ENCODE data around the gene KCTD15.
"Not testable (repeated sequence)": the region's sequence is repeated elsewhere in the genome, so short reads cannot be mapped to it uniquely, and the experiment has no call there.

The KCTD15 gene

DNA sequence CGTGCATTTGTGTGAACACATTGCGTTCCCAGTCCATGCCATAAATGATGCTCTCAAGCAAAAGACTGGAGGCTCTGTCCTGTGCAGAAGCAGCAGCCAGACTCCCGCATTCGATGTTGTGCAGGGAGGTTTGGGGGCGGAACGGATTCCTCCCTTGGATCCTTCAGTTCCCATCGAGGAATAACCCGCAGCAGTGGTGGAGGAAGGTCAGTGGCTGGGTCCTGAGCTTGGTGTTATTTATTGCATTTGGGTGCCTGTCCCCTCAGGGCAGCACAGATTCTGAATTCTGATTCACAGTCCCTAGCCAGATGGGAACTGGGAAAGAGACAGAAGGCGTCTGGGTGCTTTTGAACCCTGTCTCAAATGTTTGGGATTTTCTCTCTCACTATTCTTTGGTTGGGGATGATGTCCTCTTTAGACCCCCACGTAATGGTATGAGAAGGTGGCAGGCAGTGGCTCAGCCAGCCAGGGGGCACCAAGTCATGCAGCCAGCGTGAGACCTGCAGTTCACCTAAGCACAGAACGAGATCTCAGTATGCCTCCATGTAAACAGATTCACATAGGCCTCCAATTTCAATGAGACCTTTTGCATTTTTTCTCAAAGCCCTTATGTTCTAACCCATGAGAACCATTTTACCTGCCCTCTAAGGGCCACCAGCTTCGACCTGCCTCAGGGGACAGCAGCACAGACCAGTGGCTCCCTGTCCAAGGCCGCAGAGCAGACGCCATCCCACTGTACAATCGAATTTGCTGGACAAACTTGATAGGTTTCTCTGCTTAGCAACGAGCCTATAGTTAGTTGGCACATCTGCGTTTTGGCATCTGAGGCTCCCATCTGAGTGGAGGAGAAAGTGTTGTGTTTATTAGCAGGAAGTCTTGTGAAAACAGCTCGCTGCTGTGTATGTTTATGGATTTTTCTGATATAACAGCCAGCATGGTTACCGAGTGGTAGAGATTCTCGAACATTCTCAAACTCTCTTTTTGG is 17.8 kb downstream of the KCTD15 start:
- no peak for DNase-seq (ENCODE audit: low read depth)

DNA sequence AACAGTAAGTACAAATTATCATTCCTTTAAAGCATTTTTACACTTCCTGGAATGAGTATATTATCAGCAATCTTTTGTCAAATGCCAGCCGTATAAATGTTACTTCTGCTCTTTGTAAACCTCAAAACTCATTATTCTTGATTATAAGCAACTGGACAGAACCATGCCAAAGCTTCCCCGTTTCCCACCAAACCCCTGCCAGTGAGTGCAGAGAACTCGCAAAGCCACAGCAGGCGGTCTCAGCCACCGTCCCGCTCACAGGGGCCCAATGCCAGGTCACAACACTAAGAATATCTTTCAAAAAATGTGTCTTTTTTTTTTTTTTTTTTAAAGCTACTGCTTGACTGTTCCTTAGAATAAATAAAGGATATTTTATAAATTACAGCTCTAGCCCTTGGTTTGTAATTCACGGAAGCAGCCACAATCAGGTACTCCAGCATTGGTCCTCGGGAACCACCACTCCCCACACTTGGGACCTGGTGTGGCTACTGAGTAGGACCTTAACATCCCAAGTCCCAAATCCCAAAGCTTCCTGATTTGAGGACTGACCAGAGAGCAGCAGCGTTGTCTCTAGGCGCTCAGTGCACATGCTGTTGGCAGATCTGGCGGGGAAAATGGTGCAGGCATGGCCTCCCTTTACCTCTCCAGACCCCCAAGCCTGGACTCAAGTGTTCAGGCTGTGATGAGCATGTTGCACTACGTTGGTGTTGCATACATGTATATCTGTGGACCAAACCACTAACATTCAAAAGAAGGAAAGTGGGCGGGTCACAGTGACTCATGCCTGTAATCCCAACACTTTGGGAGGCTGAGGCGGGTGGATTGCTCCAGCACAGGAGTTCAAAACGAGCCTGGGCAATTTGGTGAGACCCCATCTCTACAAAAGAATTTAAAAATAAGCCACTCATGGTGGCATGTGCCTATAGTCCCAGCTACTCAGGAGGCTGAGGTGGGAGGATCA is 19.0 kb downstream of the KCTD15 start:
- peak; percentile 27 for DNase-seq (ENCODE audit: low read depth)

DNA sequence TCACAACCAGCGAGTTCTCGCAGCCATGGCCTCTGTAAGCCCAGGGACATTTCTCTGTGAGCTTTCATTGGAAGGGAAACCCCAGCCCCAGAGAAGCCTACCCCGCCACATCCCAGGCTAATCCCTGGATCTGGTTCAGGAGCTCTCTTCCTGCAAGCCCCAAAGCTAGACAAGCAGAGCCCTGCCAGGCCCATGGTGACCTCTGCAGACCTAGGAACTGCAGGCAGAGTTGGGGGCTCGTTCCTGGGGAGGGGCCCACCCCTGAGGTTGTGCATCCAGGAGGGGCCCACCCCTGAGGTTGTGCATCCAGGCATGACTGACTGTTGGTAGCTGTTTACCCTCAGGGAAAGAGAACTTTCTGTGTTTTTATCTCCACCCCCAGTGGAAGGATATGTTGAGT is 21.7 kb downstream of the KCTD15 start:
- DNase-seq (ENCODE audit: low read depth), result no peak

DNA sequence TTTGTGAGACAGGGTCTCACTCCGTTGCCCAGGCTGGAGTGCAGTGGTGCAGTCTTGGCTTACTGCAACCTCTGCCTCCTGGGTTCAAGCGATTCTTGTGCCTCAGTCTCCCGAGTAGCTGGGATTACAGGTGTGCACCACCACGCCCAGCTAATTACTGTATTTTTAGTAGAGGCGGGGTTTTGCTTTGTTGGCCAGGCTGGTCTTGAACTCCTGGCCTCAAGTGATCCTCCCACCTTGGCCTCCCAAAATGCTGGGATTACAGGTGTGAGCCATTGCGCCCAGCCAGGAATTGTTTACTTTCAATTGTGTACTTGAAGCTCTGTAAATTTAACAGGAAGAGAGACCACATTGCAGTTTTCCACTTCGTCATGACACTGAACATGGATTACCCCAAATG is 22.4 kb downstream of the KCTD15 start:
- DNase-seq (ENCODE audit: low read depth), result not testable (repeated sequence)

DNA sequence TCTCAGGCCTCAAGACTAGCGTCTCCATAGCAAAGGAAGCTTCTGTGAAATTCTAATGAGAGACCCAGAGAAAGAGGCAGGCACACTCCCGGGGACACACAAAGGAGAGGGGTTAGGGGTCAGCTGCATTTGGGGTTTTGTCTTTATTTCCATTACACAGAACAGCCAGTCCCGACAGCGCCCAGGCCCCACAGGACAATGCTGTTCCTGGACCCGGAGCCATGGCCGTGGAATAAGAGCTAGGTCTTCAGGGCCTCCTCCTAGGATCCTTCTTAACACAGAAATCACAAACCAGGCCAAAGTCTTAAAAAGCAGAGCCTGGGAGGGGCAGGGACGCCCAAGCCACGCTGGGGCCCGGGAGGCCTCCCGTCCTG is 22.8 kb downstream of the KCTD15 start:
- no peak for DNase-seq (ENCODE audit: low read depth)

GRCh38 chr19:33819880-33820781 is 23.5 kb downstream of the KCTD15 start:
- DNase-seq (ENCODE audit: low read depth), result peak; percentile 76

DNA sequence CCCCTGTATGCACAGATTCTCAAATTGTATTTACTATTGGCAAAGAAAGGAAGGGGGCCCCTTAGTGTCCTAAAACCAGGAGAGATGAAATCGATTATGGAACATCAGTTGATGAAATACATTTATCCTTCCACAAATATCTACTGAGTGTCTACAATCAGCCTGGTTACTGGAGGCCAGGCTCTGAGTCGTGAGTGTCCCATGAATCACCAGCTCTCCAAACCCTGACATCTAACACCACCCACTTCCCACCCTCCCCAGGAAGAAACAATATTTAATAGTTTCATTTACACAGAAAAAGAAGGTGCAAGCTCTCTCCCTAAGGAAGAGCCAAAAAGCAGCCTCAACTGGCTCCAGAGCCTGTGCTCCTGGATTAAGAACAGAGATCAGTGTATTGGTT is 25.2 kb downstream of the KCTD15 start:
- DNase-seq (ENCODE audit: low read depth), result peak; percentile 44

DNA sequence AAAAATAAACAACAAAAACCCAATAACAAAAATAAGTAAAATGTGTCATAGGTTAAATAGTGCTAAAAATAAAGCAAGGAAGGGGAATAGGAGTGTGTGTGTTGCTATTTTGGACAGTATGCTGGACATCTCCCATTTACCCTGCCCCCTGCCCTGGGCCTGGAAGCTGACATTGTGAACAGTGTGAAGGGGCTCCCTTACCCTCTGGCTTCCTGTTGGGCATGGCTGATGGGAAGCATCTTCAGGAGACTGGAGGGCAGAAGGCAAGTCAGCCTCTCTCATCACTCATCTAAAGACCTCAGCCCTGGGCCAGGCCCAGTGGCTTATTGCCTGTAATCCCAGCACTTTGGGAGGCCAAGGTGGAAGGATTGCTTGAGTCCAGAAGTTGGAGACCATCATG is 26.7 kb downstream of the KCTD15 start:
- DNase-seq (ENCODE audit: low read depth), result no peak

DNA sequence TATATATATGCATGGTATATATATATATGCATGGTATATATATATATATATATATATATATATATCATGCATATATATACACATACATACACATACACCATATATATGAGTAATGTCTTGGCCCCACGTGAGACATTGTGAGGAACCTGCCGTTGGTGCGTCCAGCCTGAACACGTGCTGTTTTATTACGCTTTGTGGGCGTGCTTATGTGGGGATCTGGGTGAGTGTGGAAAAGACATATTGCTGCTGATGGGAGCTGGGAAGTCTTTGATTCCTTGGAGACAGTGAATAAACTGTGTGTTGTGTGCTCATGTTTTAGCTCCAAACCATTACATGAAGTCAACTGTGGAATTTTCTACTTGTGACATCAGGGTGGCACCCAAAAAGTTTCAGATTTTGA is 28.9 kb downstream of the KCTD15 start:
- no peak for DNase-seq (ENCODE audit: low read depth)

GRCh38 chr19:33826521-33826920 is 29.9 kb downstream of the KCTD15 start:
- no peak for DNase-seq (ENCODE audit: low read depth)

GRCh38 chr19:33828266-33829075 is 31.8 kb downstream of the KCTD15 start:
- no peak for DNase-seq (ENCODE audit: low read depth)

DNA sequence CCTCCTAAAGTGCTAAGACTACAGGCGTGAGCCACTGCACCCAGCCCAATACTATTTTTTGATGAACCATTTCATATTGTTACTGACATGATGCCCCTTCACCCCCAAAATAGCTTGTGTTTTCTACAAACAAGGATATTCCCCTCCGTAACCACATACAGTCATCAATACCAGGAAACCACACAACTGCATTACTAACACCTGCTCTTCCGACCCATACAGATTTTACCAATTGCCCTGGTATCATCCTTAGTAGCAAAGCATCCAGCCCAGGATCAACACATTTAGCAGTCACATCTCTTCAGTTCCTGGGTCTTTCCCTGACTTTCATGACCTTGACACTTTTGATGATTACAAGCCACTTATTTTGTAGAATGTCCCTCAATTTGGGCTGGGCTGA is 33.6 kb downstream of the KCTD15 start:
- peak; percentile 20 for DNase-seq (ENCODE audit: low read depth)

GRCh38 chr19:33831825-33832224 is 35.2 kb downstream of the KCTD15 start:
- DNase-seq (ENCODE audit: low read depth), result no peak

DNA sequence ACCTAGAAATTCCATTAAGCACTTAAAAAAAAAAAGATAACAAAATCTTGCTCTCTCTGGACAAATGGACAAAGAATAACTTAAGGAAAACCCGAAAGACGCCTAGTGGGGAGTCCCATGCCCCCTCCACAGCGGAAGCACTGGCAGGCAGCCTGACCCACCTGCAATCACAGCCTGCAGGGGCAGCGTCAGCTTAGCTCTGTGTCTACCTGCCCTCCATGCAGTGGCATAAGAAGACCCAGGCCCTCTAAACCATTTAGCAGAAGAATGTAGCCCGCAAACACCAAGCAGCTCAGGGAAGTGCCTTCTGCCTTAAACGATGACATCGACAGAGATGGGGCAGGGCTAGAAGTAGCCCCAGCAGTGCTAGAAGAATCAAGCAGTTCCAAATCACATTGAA is 36.0 kb downstream of the KCTD15 start:
- DNase-seq (ENCODE audit: low read depth), result no peak

DNA sequence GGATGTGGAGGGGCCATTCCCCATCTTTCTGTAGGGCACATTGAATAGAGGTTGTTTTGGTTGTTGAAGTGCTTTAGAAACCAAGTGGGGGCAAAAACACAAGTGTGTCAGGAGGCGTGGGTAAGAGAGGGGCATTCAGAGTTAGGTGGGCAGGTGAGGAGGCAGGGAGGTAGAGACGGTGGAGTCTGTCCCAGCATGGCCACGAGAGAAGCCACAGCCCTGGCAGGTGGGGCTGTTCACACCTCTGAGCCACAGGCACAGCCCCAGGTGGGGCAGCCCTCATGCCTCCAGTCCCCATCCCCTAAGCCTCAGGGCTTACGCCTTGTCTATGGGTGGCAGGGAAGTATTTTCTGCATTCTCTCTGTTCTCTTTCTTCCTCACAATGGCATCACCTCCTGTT is 43.7 kb downstream of the KCTD15 start:
- no peak for DNase-seq (ENCODE audit: low read depth)

- no peak for DNase-seq (ENCODE audit: low read depth)
Observed at GRCh38 chr19:33840783-33841182, 44.1 kb downstream of the KCTD15 start.

DNA sequence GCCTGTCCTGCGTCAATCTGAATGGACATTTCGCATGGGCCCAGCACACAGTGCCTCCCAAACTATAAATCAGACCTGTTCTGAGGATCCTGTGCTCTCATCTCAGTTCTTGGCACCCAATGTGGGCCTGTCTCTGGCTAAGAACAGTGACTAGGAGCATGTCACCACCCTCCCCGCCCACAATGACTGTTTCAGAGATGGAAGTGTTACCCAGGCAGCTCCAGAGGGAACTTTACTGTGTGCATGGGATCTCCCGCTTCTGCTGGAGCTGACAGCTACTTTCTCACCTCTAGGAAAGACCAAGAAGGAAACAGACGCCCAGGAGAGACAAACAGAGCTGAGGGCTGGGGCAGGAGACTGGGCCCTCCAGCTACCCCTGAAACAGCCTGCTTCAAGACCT is 45.0 kb downstream of the KCTD15 start:
- no peak for DNase-seq (ENCODE audit: low read depth)

- no peak for DNase-seq (ENCODE audit: low read depth)
Observed at GRCh38 chr19:33844478-33844877, 47.8 kb downstream of the KCTD15 start.

DNA sequence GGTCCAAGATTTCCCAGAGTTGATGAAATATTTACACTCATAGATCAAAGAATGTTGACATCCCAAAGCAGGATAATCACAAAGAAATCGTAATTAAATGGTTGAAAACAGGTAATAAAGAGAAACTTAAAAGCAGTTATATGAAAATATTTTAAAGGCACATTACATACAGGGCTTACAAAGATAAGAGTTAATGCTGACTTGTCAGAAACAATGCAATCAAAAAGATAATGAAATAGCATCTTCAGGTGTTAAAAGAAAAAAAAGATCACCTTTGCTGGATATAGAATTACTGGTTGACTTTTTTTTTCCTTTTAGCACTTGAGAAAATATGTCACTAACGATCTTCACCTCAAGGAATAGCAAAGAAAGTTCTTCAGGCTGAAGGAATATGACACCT is 48.8 kb downstream of the KCTD15 start:
- DNase-seq (ENCODE audit: low read depth), result no peak

- no peak for DNase-seq (ENCODE audit: low read depth)
Observed at GRCh38 chr19:33849551-33850147, 53.0 kb downstream of the KCTD15 start.
